H9 (cell line): ENCODE results near the gene ZDHHC15. TPM values are rescaled to one million over a fixed set of nuclear protein-coding genes. Genes with fewer than 3 reads are reported as not detected.

Source experiments
- DNase-seq: peaks from one replicate; pipeline ENCODE4 v3.0.0-alpha.2; 2017
- H2AFZ ChIP-seq: one replicate; pipeline ENCODE4 v1.6.1; 2013; ENCODE audit warnings: mild to moderate bottlenecking, low read length, control low read depth, moderate library complexity
- H2AK5ac ChIP-seq: 2 replicates; pipeline ENCODE4 v1.6.1; 2013; ENCODE audit warnings: low read length, control low read depth, mixed read lengths; ENCODE audit not compliant: insufficient read length
- H2BK120ac ChIP-seq: one replicate; pipeline ENCODE4 v1.6.1; 2013; ENCODE audit warnings: low read depth, mild to moderate bottlenecking, low read length, control low read depth, inconsistent platforms; ENCODE audit not compliant: poor library complexity, severe bottlenecking
- H2BK12ac ChIP-seq: 2 replicates; pipeline ENCODE4 v1.6.1; 2013; ENCODE audit warnings: low read length, control low read depth, mixed read lengths, low read depth; ENCODE audit not compliant: insufficient read length
- H2BK15ac ChIP-seq: 2 replicates; pipeline ENCODE4 v1.6.1; 2013; ENCODE audit warnings: low read depth, low read length, control low read depth
- H2BK20ac ChIP-seq: one replicate; pipeline ENCODE4 v1.6.1; 2013; ENCODE audit warnings: low read depth, mild to moderate bottlenecking, low read length, control low read depth, inconsistent platforms; ENCODE audit not compliant: poor library complexity, severe bottlenecking
- H2BK5ac ChIP-seq: 2 replicates; pipeline ENCODE4 v1.6.1; 2013; ENCODE audit warnings: low read length, control low read depth, mixed read lengths; ENCODE audit not compliant: insufficient read length
- H3K14ac ChIP-seq: 2 replicates; pipeline ENCODE4 v1.6.1; 2013; ENCODE audit warnings: low read length, control low read depth; ENCODE audit not compliant: insufficient read depth
- H3K18ac ChIP-seq: 2 replicates; pipeline ENCODE4 v1.6.1; 2013; ENCODE audit warnings: low read depth, mild to moderate bottlenecking, mixed read lengths, low read length, control low read depth; ENCODE audit not compliant: insufficient read length
- H3K23ac ChIP-seq: 2 replicates; pipeline ENCODE4 v1.6.1; 2013; ENCODE audit warnings: low read length, control low read depth, mixed read lengths, low read depth; ENCODE audit not compliant: insufficient read length
- H3K23me2 ChIP-seq: 2 replicates; pipeline ENCODE4 v1.6.1; 2013; ENCODE audit warnings: low read depth, mild to moderate bottlenecking, mixed read lengths, low read length, control low read depth; ENCODE audit not compliant: insufficient read length, poor library complexity, severe bottlenecking
- H3K27ac ChIP-seq: 2 replicates; pipeline ENCODE4 v1.5.1; 2013; ENCODE audit warnings: low read length, control low read depth, mixed read lengths, low read depth; ENCODE audit not compliant: insufficient read length
- H3K27me3 ChIP-seq: 2 replicates; pipeline ENCODE4 v1.6.1; 2013; ENCODE audit warnings: low read length, control low read depth, inconsistent platforms; ENCODE audit not compliant: insufficient read depth
- H3K4ac ChIP-seq: 2 replicates; pipeline ENCODE4 v1.6.1; 2013; ENCODE audit warnings: low read depth, mild to moderate bottlenecking, control low read depth, inconsistent platforms, low read length, moderate library complexity
- H3K4me1 ChIP-seq: 2 replicates; pipeline ENCODE4 v1.6.1; 2013; ENCODE audit warnings: low read length, control low read depth, inconsistent platforms; ENCODE audit not compliant: insufficient read depth
- H3K4me2 ChIP-seq: 2 replicates; pipeline ENCODE4 v1.6.1; 2013; ENCODE audit warnings: low read length, control low read depth, mixed read lengths; ENCODE audit not compliant: insufficient read length, insufficient read depth
- H3K56ac ChIP-seq: 2 replicates; pipeline ENCODE4 v1.6.1; 2013; ENCODE audit warnings: low read depth, mild to moderate bottlenecking, mixed read lengths, low read length, control low read depth; ENCODE audit not compliant: insufficient read length
- H3K79me1 ChIP-seq: 2 replicates; pipeline ENCODE4 v1.6.1; 2013; ENCODE audit warnings: low read depth, mild to moderate bottlenecking, moderate library complexity, low read length, control low read depth, inconsistent platforms; ENCODE audit not compliant: insufficient read depth, poor library complexity, severe bottlenecking
- H3K79me2 ChIP-seq: 2 replicates; pipeline ENCODE4 v1.6.1; 2013; ENCODE audit warnings: low read length, control low read depth, inconsistent platforms; ENCODE audit not compliant: insufficient read depth
- H3K9ac ChIP-seq: 2 replicates; pipeline ENCODE4 v1.6.1; 2013; ENCODE audit warnings: low read length, control low read depth, mixed read lengths; ENCODE audit not compliant: insufficient read length; ENCODE audit errors: extremely low read depth
- H3K9me3 ChIP-seq: one replicate; pipeline ENCODE4 v1.6.1; 2013; ENCODE audit warnings: low read depth, low read length, inconsistent platforms; ENCODE audit not compliant: control insufficient read depth
- H3T11ph ChIP-seq: one replicate; pipeline ENCODE4 v1.6.1; 2013; ENCODE audit warnings: mild to moderate bottlenecking, low read length, control low read depth, inconsistent platforms
- H4K20me1 ChIP-seq: one replicate; pipeline ENCODE4 v1.6.1; 2013; ENCODE audit not compliant: control insufficient read depth, insufficient read length, insufficient read depth
- H4K5ac ChIP-seq: 2 replicates; pipeline ENCODE4 v1.6.1; 2013; ENCODE audit warnings: low read depth, mild to moderate bottlenecking, mixed read lengths, low read length, control low read depth; ENCODE audit not compliant: insufficient read length
- H4K8ac ChIP-seq: replicated peaks from 2 replicates; pipeline ENCODE4 v1.6.1; 2013; ENCODE audit warnings: low read length, control low read depth, mixed read lengths, low read depth; ENCODE audit not compliant: insufficient read length
- H4K91ac ChIP-seq: 2 replicates; pipeline ENCODE4 v1.6.1; 2013; ENCODE audit warnings: low read depth, mild to moderate bottlenecking, moderate library complexity, mixed read lengths, low read length, control low read depth; ENCODE audit not compliant: insufficient read length
- H3K27ac Mint-ChIP-seq, 3 experiments: 2 replicates in 2 of 3; 3 replicates in 1 of 3; pipeline ENCODE4 v1.8.0; 2020 to 2021; ENCODE audit warnings: mixed read lengths in 3 of 3, mild to moderate bottlenecking in 1 of 3, moderate library complexity in 1 of 3
- H3K27me3 Mint-ChIP-seq: 2 replicates; pipeline ENCODE4 v1.8.0; 2021; ENCODE audit warnings: low read depth, mild to moderate bottlenecking, moderate library complexity, mixed read lengths
- H3K36me3 Mint-ChIP-seq, 3 experiments: 2 replicates in 2 of 3; 3 replicates in 1 of 3; pipeline ENCODE4 v1.8.0; 2020 to 2021; ENCODE audit warnings: low read depth in 3 of 3, mixed read lengths in 3 of 3; ENCODE audit not compliant: insufficient read depth in 1 of 3
- H3K4me1 Mint-ChIP-seq, 2 experiments: 2 replicates each; pipeline ENCODE4 v1.8.0; 2020; ENCODE audit warnings: mixed read lengths in 2 of 2
- H3K4me3 Mint-ChIP-seq, 2 experiments: 2 replicates in 1 of 2; 3 replicates in 1 of 2; pipeline ENCODE4 v1.8.0; 2020 to 2021; ENCODE audit warnings: mild to moderate bottlenecking in 2 of 2, mixed read lengths in 2 of 2, moderate library complexity in 1 of 2
- H3K9me3 Mint-ChIP-seq, 2 experiments: 2 replicates in 1 of 2; 3 replicates in 1 of 2; pipeline ENCODE4 v1.8.0; 2020; ENCODE audit warnings: mild to moderate bottlenecking in 2 of 2, mixed read lengths in 2 of 2, moderate library complexity in 1 of 2
- WGBS: extraction: QIAGEN DNeasy Blood & Tissue Kit; methylation state at CpG from one replicate; pipeline ENCODE4 v1.1.7; 2013; ENCODE audit warnings: missing lambda C conversion rate, low lambda C conversion rate, mixed read lengths; ENCODE audit not compliant: insufficient read length; ENCODE audit errors: extremely low coverage; 5-methylcytosine and 5-hydroxymethylcytosine counted together
- total RNA-seq: library from RNA; stranded (reverse); gene quantifications from 2 replicates; pipeline ENCODE4 v1.2.1, GENCODE V29; 2021
- TF ChIP-seq, protein P1 (sequence below): fragments of 200-600 bp; sonication (generic); conservative IDR thresholded peaks from 3 replicates; pipeline ENCODE4 v1.8.0; 2021; ENCODE audit warnings: antibody characterized with exemption, mild to moderate bottlenecking

The ZDHHC15 gene
- total RNA-seq, 1 experiment from 2014 or later = 2.7 TPM

DNA sequence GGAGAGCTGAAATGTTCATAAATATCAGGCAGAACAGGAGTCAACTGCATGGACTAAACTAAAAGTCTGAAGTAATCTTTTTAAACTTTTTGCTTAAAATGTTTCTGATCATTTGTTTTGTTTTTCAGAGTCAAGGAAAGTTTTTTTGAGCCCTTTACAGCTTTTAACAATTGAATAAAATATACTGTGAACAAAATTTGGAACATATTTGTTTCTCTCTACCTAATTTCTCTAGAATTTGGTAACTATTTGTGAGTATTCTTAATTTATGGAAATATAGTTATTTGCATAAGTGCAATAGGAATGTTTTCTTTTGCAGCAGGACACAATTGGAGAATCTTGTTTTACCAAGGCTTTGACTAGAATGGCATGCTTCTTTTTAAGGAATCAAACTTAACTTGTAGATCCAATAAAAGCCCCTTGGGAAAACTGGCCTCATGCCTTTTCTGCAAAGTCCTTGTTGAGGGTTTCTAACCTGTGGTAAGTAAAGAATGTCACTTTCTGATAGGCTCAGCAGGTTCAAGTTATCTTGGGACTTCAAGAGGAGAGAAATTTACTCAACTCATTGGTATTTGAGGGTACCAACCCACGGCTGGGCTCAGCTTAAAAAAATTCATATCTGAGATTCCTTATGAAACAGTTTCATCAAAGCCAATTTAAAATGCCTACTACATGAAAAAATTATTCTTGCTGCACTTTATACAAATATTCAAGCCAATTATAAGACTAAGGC, 157.4 kb downstream of the ZDHHC15 start:
- no peak overlapping the region for H3K4ac ChIP-seq
- peaks cover 36% of the 10 kb centered on the region for H3K9me3 ChIP-seq
- Mint-ChIP-seq H3K4me3 (no peak overlapping the region), H3K27me3 (no peaks in the 10 kb centered on the region), H3K36me3 (peaks cover 19 to 23% (median 23%) of the 10 kb centered on the region in 3 experiments), H3K9me3 (peaks cover 66 to 80% of the 10 kb centered on the region in 2 experiments), H3K4me1 (peaks cover 0 to 3% of the 10 kb centered on the region in 2 experiments; a peak in 2 of 4 replicates), H3K27ac (no peak overlapping the region)
- no peaks in the 10 kb centered on the region for H3K4me1 ChIP-seq
- H3K23me2 ChIP-seq = no peaks in the 10 kb centered on the region
- H4K5ac ChIP-seq = no peak overlapping the region
- no peak overlapping the region for H3K27ac ChIP-seq
- H3K56ac ChIP-seq = no peak overlapping the region
- H3K4me2 ChIP-seq = no peak overlapping the region
- no peak overlapping the region for H3K23ac ChIP-seq
- H3K14ac ChIP-seq = no peak overlapping the region
- H2BK12ac ChIP-seq = no peak overlapping the region
- H2AK5ac ChIP-seq = no peak overlapping the region
- no peaks in the 10 kb centered on the region for H4K20me1 ChIP-seq
- TF ChIP-seq, protein P1, sequence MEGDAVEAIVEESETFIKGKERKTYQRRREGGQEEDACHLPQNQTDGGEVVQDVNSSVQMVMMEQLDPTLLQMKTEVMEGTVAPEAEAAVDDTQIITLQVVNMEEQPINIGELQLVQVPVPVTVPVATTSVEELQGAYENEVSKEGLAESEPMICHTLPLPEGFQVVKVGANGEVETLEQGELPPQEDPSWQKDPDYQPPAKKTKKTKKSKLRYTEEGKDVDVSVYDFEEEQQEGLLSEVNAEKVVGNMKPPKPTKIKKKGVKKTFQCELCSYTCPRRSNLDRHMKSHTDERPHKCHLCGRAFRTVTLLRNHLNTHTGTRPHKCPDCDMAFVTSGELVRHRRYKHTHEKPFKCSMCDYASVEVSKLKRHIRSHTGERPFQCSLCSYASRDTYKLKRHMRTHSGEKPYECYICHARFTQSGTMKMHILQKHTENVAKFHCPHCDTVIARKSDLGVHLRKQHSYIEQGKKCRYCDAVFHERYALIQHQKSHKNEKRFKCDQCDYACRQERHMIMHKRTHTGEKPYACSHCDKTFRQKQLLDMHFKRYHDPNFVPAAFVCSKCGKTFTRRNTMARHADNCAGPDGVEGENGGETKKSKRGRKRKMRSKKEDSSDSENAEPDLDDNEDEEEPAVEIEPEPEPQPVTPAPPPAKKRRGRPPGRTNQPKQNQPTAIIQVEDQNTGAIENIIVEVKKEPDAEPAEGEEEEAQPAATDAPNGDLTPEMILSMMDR = no peak
- H3K27me3 ChIP-seq = no peaks in the 10 kb centered on the region
- no peaks in the 10 kb centered on the region for H3K79me1 ChIP-seq
- no peak overlapping the region for H3T11ph ChIP-seq
- no peak overlapping the region for H4K8ac ChIP-seq
- H3K79me2 ChIP-seq = no peaks in the 10 kb centered on the region
- no peak overlapping the region for H2AFZ ChIP-seq
- no peak overlapping the region for H2BK20ac ChIP-seq
- H2BK15ac ChIP-seq = no peak overlapping the region
- no peak for DNase-seq
- H2BK5ac ChIP-seq = no peak overlapping the region
- no peak overlapping the region for H3K9ac ChIP-seq
- no peak overlapping the region for H4K91ac ChIP-seq
- H2BK120ac ChIP-seq = no peak overlapping the region
- H3K18ac ChIP-seq = no peak overlapping the region
- WGBS = no CpG with 5 or more reads among the region's 1 CpG
